DMS153 treated with DMSO at 0.1 percent for 48 hours (cell line): ENCODE data around the gene PDP2.
A peak's percentile ranks its signal among the peaks of the same experiment; 100 is the strongest.

Source experiments
- DNase-seq: peaks from one replicate; lab custom pipeline; 2025; ENCODE audit not compliant: unreplicated experiment; lab: John Stamatoyannopoulos, UW

PDP2 gene

DNA sequence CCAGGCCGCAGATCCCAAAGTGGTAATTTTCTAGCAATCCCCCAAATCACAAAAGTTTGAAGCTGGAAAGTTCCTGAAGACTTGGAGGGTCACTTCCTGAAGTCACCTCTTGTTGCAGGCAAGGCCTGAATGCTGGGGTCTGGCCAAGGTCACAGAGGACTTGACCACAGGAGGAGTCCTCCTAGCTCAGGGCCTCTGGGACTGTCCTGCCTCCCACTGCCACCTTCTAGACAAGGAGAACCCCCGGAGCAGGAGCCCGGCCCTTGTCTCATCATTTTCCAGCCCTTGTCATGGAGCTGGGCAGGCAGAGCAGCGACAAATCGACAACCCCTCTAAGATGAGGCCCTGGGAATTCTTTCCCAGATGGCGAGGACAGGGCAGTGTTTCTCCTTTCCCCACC, 38.0 kb downstream of the PDP2 start:
- DNase-seq = no peak

DNA sequence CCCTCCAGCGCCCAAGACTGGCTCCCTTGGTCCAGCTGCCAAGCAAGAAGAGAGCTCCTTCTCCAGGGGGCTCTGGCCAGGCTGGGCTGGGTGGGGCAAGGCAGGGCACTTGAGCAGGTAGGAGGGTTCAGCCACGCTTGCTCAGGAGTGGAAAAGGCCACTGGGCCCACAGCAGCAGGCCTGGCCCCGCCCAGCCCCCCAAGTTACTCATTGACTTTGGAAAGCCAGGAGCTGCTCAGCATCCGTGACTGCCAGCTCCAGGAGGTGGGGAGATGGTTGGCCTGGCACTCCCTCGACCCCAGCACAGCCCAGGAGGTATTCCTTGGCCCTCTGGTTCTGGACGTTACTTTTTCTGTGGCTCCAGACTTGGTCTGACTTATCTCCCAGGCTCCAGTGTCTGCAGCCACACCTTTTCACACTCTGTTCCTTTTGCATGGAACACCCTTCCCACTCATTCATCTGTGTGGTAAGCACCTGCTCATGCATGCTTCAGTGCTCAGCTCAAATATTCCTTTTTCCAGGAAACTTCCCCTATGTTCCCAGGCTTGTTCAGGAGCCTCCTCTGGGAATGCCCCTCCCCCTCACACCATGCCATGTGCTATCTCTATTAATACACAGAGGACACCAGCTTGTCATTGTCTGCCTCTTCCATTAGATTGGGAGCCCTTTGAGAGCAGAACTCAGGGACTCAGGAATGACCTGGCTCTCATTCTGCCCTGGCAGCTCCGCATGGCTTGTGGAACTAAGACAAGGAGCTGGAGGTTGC, 38.7 kb downstream of the PDP2 start, which contains the start of gene CDH16:
CDH16 (minus strand) TSS at position 83 of the 766 bp plus-strand sequence. CDS start 820 bp downstream, outside the sequence.
- no peak for DNase-seq

DNA sequence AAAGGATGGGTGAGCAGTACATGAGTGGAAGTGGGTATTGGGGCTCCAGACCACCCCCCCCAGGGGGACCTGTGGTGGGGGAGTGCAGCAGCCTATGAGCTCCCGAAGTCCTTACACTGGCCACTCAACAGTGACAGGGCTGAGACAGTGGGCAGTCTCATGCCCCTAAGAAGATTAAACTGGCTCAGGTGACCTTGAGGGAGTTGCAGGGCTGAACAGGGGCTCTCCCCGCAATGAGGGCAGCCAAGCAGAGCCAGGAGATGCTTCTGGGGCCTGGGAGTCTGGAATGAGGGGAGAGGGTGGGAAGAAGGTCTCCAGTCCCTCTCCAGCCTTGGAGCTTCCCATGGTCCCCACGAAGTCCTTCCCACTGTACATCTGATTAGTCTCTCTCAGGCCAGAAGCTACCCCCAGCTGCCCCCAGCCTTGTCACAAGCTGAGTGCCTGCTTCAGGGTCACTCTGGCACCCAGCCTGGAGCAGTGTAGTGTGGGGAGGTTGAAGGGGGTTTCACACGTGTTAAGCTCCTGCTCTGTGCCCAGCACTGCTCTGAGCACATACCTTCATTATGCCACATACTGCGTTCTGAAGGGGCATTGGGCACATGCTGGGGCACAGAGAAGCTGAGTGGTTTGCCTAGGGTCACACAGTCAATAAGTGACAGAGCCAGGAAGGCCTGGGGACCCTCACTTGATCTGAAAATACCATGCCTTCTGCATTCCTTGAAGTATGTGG, 39.4 kb downstream of the PDP2 start:
- no peak for DNase-seq

GRCh38 chr16:66920299-66920590, 39.9 kb downstream of the PDP2 start:
- no peak for DNase-seq

DNA sequence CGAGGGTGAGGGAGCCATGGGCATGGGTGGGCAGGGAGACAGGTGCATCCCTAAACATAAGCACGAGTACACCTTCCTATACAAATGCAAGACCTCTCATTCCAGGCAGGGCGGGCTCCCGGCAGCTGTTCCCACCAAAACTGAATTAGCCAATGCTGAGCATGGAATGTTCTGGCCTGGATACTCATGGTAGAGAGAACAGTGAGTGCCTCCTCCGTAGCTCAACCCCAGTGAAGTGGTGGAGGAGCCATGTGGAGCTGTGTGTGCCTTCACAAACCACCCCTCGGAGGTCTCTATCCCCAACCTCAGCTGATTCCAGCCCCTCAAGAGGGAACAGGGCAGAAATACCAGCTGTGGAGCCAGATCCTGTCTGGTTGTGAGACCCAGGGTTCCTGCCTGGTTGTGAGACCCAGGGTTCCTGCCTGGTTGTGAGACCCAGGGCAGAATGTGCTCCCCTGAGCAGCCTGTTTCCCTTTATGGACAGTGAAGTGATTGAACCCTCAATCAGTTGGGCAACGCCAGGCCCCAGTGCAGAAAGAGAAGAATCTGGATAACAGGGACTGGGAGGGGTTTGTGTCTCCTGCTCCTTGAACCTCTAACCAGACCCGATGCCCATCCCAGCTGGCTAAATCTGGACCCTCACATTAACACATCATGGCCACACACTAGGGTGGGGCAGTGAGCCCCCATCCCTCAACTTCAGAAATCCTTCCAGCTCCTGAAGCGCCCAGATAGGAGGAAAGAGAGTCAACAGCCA, 40.8 kb downstream of the PDP2 start:
- DNase-seq = no peak

DNA sequence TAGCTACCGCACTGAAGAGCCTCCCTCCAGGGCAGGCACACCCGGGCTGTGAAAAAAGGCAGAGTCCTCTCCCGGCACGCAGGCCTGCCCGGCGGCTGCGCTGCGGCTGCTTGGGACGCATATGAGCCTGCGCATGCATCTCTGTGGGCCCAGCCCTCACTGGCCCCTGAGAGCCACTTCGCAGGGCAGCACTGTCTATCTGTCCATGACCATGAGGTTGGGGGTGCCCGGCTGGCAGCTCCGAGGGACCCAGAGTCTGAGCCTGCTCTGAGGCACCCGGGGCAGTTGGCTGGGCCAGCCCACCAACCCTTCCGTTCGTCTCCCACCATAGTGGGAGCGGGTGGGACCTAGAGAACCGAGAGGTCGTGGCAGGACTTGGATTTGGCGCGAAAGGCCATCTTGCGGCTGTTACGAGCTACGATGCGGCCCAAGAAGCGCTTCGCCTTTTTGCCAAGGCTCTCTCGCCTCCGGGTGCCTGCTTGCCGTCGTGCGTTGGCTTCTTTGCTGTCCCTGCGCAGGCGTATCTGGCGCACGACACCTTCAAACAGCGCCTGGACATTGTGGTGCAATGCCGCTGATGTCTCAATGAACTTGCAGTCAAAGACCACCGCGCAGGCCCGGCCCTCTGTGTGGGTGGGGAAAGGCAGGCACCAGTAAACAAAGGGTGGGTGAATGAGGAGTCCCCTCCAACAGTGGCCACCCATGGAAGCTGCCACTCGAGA, 41.6 kb downstream of the PDP2 start:
- no peak for DNase-seq

GRCh38 chr16:66923247-66923731, 43.0 kb downstream of the PDP2 start:
- peak; percentile 49 for DNase-seq

GRCh38 chr16:66923866-66924265, 43.6 kb downstream of the PDP2 start:
- DNase-seq = peak; percentile 50

DNA sequence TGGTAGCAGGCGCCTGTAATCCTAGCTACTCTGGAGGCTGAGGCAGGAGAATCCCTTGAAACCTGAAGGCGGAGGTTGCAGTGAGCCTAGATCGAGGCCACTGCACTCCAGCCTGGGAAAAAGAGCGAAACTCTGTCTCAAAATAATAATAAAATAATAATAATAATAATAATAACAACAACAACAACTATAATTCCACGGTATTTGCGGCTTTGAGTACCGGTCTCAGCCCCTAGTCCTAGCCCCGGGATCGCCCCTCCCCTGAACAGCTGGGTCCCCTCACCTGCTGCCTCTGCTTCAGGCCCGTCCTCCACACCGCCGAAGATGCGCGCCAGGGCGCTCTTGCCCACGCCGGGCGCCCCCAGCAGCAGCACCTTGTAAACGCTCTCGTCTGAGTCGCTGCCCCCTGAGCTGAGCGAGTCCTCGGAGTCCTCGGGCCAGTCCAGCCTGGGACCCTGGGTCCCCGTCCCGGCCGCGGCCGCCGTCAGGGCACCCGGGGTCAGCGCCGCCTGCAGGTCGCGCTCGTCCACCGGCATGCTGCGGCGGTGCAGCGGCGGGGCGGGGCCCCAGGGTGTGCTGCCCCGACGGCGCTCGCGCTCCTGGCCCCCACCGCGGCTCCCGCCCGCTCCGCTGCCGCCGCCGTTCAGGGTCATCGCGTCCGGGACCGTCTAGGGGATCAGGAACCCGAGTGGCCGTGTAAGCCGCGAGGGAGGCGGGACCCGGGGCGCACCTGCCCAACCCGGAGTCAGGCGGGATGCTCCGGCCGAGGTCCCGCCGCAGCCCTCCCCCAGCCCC, 44.4 kb downstream of the PDP2 start:
- DNase-seq = no peak

DNA sequence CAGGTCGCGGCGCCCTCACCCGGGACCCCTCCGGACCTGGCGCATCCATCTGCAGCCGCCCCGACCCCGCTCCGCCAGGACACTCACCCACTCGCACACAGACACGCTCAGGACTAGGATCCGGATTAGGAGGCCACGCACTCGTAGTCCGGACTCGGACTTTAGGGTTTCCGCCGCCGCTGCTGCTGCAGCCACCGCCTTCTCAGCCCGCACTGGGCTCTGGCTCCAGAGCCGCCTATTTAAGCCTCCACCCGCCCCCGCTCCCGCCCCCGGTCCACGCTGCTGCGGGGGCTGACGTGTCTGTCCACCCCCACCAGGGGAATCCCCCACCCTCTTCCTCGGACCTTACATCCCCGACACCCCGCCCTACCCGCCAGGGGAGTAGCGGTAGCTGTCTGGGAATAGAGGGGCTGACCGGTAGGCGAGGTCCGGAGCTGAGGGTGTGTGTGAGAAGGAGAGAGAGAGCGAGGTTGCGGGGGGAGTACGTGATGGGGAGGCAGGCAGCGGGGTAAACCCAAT, 45.1 kb downstream of the PDP2 start, which contains the start of gene RRAD:
RRAD (minus strand) TSS at position 214 of the 519 bp plus-strand sequence. CDS start 356 bp downstream, outside the sequence.
- no peak for DNase-seq

GRCh38 chr16:66926171-66926947, 46.0 kb downstream of the PDP2 start:
- no peak for DNase-seq

DNA sequence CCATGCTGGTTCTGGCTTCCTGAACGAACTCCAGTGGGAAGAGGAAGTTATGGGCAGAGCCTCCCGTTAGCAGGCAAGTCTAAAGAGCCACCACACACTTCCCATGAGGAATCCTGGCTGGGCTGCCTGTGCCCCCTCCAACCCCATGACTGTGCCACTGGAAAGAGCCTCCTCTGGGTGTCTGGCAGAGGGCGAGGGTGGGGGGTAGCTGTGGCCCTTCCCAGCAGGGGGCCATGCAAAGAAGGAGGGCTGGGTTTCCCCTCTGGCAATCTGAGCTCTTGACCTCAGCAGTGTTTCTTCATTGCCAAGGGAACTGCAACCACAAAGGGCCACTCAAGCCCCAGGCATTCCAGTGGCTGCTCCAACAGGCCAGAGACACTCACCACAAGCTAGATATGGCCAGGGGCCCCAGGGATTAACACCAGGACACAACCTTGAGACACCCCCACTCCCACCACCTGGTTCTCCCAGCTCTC, 46.7 kb downstream of the PDP2 start:
- no peak for DNase-seq

- DNase-seq = no peak
Measured at GRCh38 chr16:66927918-66928649, 47.8 kb downstream of the PDP2 start.

DNA sequence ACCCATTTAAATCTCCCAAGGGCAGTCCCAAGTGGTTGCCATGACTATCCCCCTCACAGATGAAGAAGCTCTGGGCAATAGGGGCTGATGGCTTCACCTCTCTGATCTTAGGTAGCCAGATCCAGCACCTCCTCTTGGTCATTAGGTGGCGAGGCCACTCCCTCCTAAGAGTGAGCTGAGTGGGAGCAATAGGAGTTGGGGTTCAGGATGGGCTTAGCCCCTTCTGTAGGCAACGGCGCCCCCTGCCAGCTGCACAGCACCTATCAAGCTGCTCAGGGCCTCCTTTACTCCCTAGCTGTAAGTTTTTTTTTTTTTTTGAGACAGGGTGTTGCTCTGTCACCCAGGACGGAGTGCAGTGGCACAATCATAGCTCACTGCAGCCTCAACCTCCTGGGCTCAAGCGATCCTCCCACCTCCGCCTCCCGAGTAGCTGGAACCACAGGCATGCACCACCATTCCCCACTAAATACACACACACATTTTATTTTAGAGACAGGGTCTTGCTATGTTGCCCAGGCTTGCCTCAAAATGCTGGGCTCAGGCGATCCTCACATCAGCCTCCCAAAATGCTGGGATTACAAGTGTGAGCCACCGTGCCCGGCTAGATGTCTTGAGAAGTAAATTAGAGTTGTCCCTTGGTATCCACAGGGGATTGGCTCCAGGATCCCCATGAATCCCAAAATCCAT, 48.5 kb downstream of the PDP2 start:
- DNase-seq = no peak

- DNase-seq = no peak
Measured at GRCh38 chr16:66930189-66930588, 49.9 kb downstream of the PDP2 start.

- no peak for DNase-seq
Measured at GRCh38 chr16:66931665-66932064, 51.4 kb downstream of the PDP2 start.

DNA sequence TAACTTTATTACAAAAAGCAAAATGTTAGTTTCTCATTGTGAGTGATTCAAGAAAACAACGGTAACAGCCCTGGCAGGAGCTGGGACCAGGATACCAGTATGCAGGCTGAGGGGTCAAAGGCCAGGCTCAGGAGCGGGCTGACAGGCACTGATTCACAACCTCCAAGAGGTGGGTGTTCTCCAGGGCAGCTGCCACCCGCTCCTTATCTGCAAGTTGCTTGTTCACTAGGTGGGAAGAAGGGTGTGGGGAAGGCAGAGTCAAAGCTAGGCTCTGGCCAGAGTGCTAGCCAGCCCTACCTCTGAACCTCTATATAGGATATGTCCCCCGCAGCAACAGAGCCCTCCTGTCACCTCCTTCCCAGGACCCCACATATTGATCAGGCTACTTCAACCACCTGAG, 51.8 kb downstream of the PDP2 start:
- DNase-seq = no peak

DNA sequence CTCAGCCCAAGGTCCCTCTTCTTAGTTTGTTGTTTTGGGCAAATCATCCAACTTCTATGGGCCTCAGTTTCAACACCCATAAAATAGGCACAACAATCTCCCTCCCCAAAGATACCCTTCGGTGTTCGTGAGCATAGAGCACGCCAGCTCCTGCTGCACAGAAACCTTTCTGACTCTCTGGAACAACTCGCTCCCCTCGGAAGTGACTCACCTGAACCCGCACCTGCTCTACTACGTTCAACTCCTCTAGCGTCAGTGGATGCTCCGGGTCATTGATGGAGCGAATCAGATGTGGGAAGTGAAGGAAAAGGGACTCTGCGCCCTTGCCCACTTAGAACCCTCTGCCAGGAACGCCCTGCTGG, 53.4 kb downstream of the PDP2 start:
- no peak for DNase-seq
